ENCODE measurements around the gene IL17REL.

IL17REL gene

DNA sequence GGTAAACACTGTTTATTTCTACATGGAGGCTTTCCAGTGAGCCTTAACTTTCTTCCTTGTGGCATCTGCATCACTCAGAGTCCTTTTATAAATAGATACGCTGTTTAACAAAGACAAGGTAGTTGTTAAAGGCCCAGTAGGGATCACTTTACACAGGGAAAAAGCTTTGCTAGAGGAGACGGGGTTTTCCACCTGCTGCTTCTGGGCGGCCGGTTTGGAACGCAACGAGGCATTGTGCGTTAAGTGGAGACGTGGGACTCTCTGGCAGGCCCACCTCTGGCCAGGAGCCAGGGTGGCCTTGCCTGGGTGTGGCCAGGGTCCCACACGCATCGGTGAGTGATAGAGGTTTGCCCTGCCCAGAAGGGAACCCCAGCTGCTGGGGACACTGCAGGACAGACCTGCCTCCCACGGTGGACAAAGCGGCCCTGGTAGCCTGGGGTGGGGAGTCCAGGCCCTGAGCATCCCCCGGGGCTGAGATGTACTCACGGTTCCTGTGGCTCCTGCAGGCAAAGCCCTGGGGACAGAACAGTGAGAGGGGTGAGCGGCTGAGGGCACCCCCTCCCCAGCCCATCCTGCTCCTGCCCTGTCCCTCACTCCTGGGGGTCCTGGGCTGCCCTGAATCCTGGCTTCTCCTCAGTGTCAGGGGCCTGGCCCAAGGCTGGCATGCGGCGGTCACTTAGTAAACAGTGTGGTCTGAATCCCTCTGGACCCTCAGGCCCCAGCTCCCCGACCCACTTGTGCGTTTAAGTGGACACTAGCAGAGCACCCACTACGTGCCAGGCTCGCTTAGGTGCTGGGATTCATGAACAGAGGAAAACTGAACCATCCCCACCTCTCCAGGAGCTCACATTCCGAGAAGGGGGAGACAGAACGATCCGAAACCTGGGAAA, 4.2 kb downstream of the IL17REL start:
- no peak for DNase-seq

DNA sequence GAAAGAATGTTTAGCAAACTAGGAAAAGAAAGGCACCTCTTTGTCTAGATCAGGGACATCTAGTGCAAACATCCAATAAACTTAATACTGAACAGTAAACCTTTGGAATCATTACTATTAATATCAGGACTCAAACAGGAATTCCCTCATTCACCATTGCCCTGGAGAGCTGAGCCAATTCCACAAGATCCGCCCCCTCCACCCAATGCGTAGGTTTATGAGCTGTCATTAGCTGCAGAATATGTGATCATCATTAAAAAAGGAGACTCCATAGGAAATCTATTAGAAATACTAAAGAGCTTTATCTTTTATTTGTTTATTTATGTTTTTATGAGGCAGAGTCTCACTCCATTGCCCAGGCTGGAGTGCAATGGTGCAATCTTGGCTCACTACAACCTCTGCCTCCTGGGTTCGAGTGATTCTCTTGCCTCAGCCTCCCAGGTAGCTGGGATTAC, 5.5 kb downstream of the IL17REL start:
- DNase-seq, result no peak

DNA sequence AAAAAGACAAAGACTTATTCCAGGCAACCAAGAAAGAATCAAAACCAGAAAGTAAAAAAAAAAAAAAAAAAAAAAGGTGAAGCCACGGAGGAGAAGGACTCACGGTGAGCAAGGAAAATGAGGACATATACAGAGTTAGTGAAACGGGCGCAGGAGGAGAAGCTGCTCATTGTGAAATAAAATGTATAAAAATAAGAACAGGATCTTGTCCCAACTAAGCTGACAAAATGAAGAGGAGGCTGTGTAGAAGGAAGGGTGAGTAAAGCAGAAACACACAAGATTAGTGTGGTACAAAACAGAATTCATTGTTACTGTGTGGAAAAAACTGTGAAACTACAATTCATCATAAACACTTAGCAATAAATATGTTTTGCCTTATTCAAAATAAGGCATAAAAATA, 7.6 kb downstream of the IL17REL start:
- no peak for DNase-seq

DNA sequence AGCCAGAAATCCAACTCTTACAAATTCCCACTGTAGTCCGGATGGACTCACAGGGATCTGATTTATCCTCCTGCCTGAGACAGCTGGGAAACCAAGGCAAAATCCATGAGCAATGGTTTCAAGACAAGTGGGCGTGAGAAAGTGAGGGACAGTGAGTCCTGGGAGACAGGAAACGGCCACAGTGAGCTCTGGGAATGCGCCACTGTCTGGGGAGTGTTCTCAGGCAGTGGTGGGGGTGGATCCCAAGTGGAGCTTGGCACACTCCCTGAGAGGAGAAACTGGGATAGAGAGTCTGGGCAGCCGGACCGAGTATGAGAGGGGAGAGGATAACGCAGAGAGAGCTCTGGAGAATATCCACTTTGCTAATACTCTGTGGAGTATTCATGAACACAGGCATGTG, 9.8 kb downstream of the IL17REL start:
- DNase-seq, result peak in 1 of 51 donors; percentile 19

DNA sequence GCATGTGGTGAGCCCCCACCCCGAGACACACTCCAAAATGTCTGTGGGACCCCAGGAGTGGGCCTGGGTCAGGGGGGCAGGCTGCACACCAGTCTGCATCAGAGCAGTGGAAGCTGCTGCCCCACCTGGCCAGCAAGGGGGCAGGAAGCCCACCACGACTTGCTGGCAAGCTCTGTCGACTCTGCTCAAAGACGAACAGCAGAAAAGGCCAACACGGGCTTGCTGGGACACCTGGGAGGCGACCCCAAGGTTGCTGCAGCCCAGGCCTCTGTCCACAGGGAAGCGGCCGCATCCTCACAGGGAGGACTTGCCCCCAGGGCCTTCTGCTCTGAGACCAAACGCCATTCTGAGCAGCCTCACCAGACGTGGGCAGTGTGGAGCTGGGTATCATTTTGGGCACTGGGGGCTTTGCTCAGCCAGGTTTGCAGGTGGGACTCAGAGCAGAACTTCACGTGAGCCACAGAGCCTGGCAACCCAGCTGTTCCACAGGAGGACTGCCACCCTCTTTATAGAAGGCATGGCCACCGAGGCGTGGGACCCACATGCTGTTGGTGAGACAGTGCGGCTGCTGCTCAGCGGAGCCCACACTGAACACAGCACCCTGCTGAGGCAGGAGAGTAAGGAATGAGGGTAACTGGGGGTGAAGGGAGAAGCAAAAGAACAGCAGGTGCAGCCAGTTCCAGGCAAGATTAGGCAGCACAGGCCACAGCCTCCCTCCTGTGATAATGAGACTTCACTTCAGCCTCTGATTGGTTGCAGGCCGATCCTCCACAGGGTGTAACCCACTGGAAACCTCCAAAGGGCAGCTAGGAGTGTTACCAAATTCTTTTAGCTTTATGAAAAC, 11.0 kb downstream of the IL17REL start:
- DNase-seq, result no peak

DNA sequence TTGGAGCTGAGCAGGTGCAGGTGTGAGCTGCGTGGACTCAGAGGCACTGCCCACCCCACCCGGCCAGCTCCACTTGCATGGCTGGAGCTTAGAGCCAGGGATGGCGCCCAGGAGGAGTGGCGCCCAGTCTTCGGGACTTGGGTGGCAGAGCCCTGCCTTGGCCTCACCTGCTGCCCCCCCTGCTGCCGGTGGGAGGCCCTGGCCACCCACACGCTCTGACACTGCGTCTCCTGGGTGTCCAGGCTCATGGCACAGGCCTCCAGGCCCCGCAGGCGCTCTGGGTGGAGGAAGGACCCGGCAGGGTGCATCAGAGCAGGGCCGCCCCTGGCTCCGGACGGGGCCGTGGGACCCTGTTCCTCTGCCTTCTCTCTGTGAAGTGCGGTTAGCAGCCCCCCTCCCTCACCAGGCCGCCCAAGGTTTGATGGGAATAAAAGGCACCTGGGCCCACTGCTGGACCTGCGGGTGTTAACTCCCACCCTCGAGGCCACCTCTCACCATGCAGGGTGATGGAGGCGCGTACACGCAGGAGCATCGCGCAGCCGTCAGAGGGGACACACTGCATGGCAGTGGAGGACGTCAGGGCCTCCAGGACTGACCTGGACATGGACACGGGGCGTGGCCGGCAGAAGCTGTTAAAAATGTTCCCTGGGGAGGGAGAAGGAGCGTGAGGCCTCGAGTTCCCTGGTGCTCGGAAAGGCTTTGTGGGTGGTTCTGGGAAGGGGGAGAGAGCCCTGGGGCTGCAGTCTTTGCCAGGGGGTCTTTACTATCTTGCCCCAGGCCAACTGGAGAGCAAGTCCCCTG, 11.8 kb downstream of the IL17REL start:
- DNase-seq, result no peak

DNA sequence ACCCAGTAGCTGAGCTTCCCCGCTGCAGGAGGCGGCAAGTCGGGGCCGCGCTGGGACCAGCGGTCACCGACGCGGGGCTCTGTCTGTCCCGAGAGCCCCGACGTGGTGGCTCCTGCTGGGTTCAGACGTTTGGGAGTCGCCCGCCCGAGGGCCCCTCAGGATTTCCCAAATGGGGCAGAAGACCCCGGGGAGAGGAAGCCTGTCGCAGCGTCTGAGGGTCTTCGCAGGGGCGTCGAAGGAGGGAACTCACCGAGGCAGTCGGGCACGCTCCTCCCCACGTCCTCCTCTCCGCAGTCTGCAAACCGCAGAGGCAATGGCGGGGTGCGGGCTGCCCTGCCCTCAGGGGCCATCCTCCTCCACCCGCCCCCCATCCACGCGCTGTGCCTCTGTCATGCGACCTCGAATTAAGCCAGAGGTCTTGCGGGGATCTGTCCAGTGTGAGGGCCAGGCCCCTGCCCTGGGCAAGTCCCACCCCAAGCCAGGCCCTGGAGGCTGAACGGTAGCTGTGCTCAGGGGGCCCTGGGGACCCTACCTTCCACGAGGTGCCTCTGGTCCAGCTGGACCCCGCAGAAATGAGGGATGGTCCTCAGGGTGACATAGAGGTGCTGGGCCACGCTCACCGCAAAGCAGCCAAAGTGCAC, 12.5 kb downstream of the IL17REL start:
- DNase-seq, result no peak

DNA sequence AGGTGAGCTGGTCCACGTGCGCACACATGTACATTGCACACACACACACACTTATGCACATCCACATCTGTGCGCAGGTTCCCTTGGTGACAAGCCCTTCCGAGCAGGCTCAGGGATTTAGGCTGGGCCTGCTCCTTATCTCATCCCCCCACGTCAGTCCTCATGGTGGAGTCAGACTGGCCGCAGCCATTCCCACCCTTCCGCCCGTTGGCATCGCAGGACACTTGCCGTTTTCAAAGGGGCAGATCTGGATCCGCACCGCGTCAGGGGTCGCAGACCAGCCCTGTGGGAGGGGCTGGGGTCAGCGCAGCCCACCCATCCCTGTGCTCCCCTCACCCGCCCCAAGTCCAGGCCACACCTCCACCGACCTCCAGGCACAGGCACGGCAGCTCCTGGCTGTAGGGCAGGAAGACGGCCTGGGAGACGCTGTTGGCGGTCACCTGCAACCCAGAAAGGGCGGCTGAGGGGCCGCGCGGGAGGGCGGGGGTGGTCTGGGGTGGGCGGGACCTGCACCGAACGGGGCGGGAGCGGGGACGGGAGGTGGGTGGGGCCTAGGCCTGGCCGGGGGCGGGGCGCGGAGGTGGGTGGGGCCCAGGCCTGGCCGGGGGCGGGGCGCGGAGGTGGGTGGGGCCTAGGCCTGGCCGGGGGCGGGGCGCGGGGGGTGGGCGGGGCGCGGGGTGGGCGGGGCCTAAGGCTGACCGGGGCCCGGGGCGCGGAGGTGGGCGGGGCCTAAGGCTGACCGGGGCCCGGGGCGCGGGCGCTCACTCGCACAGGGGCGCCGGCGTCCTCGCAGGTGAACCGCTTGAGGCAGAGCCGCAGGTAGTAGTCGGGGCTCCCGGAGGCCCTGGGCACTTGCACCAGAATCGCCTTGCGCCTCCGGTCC, 13.3 kb downstream of the IL17REL start:
- DNase-seq, result no peak

DNA sequence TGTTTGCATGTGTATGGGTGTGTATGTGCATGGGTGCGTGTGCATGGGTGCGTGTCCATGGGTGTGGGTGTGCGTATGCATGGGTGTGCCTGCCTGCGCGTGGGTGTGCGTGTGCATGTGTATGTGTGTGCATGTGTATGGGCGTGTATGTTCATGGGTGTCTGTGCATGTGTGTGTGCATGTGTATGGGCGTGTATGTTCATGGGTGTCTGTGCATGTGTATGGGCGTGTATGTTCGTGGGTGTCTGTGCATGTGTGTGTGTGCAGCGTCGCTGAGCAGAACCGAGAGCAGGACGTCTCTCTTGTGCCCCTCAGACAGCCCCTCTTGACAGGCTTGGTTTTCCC, 13.9 kb downstream of the IL17REL start:
- no peak for DNase-seq

DNA sequence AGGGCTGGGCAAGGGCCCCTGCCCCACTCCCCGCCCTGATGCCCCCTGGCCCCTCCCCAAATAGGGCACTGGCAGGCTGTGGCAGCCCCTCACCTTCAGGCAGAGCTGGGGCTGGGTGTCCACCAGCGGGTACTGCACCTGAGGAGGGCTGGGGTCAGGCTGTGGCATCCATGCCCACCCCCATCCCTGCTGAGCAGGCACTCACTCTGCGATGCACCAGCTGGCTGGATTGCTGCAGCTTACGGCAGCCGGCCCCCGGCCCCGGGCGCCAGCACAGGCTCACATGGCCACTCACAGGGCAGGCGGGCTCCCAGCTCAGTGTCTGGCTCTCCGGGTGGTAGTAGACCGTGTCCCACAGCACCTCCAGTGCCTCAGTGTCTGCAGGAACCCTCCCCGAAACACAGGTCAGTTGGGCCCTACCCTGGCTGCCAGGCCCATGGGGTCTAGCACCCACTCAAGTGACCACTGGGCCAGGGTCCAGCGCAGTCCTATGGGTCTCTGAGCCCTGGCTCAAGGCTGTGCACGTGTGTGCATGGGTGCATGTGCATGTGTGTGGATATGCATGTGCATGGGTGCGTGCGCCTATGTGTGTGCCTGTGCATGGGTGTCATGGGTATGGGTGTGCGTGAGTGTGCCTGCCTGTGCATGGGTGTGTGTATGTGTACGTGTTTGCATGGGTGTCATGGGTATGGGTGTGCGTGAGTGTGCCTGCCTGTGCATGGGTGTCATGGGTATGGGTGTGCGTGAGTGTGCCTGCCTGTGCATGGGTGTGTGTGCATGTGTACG, 14.4 kb downstream of the IL17REL start:
- DNase-seq, result no peak

DNA sequence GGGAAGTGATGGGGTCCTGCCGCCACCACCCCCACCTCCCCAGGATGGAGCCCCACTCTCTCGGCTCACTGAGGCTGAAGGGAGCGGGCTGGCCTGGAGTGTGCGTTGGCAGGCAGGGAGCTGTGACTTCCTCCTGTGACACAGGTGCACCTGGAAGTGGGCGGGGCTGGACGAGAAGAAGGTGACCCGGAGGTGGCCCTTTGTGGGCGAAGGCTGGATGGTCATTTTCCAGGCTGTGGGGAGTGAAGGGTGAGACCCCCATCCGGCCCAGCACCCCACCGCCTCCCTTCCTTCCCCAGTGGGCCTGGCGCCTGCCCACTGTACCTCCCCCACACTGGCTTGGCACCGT, 15.3 kb downstream of the IL17REL start:
- DNase-seq, result no peak

DNA sequence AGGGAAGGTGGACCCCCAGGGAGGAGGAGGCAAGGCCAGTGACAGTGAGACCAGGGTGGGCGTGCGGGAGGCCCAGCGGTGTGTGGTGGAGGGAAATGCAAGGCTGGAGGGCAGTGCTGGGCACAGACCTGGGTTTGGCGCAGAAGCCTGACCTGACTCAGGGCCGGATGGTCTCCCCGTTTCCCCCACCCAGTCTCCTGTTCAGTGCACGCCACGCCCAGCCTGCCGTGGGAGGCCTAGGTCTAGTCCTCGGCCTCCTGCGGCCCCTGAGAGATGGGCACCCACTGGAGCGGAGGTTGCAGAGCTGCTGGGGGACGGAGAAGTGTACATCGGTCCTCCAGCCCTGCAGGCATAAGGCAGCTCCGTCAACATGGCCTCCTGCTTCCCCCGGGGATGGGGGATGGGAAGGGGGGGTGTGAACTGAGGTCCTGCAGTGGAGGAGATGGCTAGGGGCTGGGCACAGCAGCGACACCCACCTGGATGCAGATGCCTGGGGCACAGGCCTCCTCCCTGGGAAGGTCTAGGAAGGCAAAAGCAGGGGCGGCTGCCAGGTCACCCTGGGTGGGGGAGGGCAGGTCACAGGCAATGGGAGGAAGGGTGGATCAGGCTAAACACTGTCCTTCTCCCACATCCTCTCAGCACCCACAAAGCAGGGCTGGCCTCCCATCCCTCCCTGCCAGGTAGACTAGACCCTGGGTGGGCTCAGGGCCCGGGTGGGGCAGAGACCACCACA, 15.9 kb downstream of the IL17REL start:
- no peak for DNase-seq

DNA sequence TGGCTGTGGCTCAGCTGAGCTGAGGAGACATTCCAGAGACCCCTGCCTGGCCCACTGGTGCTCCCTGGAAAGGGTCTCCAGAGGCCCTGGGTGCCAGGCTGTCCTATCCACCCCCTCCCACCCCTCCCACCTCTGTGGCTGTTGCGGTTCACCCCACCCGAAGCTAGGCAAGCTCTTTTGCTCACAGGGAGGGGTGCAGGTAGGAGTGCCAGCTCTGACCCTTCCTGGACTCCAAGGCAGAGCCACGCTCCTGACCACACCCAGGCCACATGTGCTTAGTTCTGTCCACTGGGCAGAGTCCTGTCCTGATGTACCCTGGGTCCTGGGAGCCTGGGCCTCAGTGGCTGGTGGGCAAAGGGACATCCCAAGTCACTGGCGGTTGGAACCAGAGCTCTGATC, 16.4 kb downstream of the IL17REL start:
- DNase-seq, result no peak

DNA sequence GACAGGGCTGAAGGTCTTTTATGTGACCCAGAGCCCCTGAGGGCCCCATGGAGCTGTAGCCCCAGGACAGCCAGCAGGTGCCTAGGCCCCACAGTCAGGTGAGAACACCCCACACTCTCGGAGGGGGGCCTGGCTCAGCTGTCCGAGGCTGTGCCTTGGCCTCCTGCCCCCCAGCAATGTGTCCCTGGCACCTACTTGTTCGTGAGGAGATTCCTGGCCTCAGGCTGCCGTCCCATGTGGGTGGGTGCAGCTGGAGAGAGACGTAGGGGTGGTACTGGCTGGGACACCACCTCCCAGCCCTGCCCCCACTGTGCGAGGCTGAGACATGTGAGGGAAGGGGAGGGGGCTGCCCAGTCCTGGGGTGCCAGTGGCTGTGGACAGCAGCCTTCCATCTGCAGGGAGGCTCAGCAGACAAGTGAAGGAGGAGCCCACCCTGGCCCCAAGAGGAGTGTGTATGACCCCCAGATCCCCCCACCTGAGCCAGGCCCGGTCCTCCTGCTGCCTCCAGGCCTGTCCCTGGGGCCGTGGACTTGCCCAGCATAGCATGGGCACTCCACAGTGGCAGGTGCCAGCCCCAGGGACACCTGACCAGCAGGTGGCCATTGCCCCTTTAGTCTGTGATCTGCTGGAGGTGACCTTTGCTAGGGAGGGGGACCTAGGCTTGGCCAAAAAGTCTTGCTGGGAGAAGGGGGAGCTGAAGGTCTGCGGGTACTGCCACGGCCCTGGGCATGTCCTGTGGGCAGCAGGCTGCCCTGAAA, 17.0 kb downstream of the IL17REL start:
- DNase-seq, result no peak

DNA sequence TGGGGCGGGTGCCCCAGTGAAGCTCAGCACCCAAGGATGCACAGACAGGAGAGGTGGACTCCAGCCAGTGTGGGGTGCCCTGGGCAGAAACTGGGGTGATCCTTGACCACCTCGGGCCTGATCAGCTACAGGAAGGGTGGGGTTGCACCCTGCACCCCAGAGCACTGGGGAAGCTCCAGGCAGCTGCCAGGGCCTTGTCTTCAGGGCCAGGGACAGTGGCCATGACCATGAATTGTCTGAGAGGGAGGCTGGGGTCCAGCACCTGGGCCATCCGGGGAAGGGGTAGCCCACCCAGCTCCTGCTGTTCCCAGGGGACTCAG, 17.6 kb downstream of the IL17REL start:
- DNase-seq, result no peak

DNA sequence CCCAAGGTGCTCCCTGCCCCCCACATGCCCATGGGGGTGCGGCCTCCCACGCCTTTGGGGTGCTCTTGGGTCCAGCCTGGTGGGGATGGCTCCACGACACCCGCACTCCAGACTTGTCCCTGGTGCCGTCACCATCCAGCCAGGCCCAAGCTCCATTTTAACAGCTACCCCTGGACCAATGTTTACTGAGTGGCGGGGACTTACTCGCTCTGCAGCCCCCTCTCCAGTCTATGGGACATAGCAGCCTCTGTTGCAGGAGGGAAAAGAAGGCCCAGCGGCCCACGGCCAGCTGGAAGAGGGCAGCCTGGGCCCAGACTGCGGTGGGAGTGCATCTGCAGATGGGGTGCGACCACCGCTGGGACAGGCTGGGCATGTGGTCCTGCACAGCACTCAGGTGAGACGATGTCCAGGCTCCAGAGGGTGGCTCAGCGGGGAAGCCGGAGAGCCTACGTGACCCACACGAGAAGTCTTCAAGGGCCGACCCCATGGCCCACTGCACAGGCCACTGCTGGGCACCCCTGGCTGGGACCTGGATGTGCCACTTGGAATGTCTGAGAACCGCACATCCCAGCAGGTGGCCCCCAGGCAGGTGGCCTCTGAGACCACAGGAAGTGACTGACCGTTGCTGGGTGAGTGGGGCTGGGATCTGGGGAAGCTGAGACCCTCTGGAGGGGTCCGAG, 18.1 kb downstream of the IL17REL start:
- DNase-seq, result no peak

DNA sequence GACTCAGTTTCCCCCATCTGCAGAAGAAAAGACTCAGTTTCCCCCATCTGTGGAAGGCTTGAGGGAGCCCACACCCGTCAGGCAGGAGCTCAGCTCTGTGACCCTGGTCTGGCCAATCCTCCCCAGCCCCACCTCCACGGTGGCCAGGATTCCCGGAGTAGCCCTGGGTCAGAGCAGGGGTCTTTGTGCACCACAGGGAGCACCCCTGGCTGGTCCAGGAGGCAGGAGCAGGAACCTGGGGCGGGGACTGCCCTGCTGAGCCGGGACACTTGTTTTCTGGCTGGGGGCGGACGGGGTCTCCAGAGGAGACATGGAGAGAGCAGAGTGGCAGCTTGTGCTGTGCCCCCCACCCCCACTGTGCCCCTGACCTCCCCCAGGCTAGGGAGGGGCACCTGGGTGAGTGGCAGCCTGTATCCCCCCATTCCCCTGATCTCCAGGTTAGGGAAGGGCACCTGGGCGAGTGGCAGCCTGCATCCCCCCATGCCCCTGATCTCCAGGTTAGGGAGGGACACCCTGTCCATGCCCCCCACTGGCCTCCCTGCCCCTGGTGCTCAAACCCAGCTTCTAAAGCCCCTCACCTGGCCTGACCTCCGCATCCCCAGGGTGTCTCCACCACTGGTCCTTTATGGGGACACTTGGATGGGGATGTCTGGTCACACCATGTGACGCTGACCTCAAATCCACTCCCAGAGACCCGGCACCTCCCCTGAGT, 18.8 kb downstream of the IL17REL start:
- no peak for DNase-seq

Measured in hypothalamus (tissue), 51 donors.